Upper lobe of right lung (tissue), 1 donor: Measurements from ENCODE around the gene PTPRR. TPM values are rescaled to one million over a fixed set of nuclear protein-coding genes. Genes with fewer than 3 reads are reported as not detected.

Experiments
- ATAC-seq: fragments of 200-7000 bp; cut with Tn5 transposase; one replicate; pipeline ENCODE4 v1.9.1; 2020; ENCODE audit warnings: mild to moderate bottlenecking, moderate library complexity
- DNase-seq: peaks from one replicate; pipeline ENCODE4 v3.0.0-alpha.2; 2020
- H3K27ac ChIP-seq: fragments of 200-600 bp; one replicate; pipeline ENCODE4 v1.8.0; 2022
- H3K27me3 ChIP-seq: fragments of 200-600 bp; one replicate; pipeline ENCODE4 v1.8.0; 2022; ENCODE audit warnings: mild to moderate bottlenecking
- H3K36me3 ChIP-seq: fragments of 200-600 bp; one replicate; pipeline ENCODE4 v1.8.0; 2022
- H3K4me1 ChIP-seq: fragments of 200-600 bp; one replicate; pipeline ENCODE4 v1.8.0; 2022
- H3K4me3 ChIP-seq: fragments of 200-600 bp; one replicate; pipeline ENCODE4 v1.8.0; 2022; ENCODE audit warnings: mild to moderate bottlenecking
- H3K9me3 ChIP-seq: fragments of 200-600 bp; one replicate; pipeline ENCODE4 v1.8.0; 2022
- intact Hi-C: fragments of 100-400 bp; cut with DNase I; formaldehyde crosslinking; loops from one replicate; pipeline ENCODE4 v1.11.0; 2022
- total RNA-seq: library from RNA; stranded (reverse); fragmentation: NEBNext Ultra II Directional; extraction: Animal tissue kit (Norgen Biotek cat#: 25700); gene quantifications from one replicate; pipeline ENCODE4 v1.2.1, GENCODE V29; 2021
- TF ChIP-seq, protein P1 (sequence below): fragments of 200-600 bp; IDR thresholded peaks from one replicate; pipeline ENCODE4 v1.8.0; 2022; ENCODE audit warnings: antibody characterized with exemption
- donor health status: DM: no; HTN: yes; CAD: no; lungs with severe emphysema.

The PTPRR gene
- total RNA-seq, 1 donor from 2014 or later = 5.1 TPM

DNA sequence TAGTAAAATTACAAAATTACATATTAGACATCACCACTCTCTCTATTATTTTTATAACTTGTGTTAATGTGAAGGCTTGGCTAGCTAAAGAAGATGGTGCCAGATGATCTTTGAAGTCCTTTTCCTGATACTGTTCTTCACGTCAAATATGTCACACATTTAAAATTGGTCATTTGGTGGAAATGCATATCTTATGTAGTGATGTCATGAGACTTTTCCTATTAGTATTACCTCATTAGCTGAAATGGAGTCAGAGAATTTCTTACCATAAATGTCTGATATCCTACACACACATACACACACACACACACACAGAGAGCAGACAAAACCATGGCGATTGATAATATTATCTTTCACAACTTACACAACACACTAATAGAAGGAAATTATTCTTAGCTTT is 158.5 kb downstream of the PTPRR start:
- H3K4me3 ChIP-seq = no peak overlapping the region
- H3K9me3 ChIP-seq = no peaks in the 10 kb centered on the region
- DNase-seq = no peak
- no peaks in the 10 kb centered on the region for H3K4me1 ChIP-seq
- no peak for ATAC-seq
- H3K27ac ChIP-seq = no peak overlapping the region
- TF ChIP-seq, protein P1, sequence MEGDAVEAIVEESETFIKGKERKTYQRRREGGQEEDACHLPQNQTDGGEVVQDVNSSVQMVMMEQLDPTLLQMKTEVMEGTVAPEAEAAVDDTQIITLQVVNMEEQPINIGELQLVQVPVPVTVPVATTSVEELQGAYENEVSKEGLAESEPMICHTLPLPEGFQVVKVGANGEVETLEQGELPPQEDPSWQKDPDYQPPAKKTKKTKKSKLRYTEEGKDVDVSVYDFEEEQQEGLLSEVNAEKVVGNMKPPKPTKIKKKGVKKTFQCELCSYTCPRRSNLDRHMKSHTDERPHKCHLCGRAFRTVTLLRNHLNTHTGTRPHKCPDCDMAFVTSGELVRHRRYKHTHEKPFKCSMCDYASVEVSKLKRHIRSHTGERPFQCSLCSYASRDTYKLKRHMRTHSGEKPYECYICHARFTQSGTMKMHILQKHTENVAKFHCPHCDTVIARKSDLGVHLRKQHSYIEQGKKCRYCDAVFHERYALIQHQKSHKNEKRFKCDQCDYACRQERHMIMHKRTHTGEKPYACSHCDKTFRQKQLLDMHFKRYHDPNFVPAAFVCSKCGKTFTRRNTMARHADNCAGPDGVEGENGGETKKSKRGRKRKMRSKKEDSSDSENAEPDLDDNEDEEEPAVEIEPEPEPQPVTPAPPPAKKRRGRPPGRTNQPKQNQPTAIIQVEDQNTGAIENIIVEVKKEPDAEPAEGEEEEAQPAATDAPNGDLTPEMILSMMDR = no peak
- no peaks in the 10 kb centered on the region for H3K36me3 ChIP-seq
- intact Hi-C loops = no loop called here
- no peaks in the 10 kb centered on the region for H3K27me3 ChIP-seq

DNA sequence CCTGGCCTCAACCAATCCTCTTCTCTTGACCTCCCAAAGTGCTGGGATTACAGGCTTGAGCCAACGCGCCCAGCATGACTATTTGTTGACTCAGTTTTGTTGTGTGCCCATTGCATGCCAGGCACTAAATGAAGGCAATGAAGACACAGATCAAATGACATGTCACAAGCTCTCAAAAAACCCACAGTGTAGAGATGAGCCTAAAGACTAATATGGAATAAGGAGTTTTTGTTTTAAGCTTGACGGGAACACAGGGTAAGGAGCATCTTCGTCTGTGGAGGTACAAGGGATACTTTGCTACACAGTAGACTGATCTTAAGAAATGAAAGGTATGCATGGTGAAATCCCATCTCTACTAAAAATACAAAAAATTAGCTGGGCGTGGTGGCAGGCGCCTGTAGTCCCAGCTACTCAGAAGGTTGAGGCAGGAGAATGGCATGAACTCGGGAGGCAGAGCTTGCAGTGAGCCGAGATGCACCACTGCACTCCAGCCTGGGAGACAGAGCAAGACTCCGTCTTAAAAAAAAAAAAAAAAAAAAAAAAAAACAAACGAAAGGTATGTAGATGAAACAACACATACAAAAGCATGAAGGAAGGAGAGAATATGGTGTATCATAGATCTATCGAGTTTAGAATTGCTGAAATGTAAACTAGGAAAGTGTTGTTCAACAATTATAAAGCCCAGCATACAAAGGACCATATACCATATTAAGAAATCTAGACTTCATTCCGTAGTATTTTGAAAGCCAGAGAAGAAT is 161.2 kb downstream of the PTPRR start:
- DNase-seq (no peak), ATAC-seq (no peak)
- peaks cover 4% of the 10 kb centered on the region for H3K27me3 ChIP-seq
- no peaks in the 10 kb centered on the region for H3K4me1 ChIP-seq
- TF ChIP-seq, protein P1 = no peak
- no peak overlapping the region for H3K27ac ChIP-seq
- intact Hi-C loops = no loop called here
- no peaks in the 10 kb centered on the region for H3K36me3 ChIP-seq
- no peaks in the 10 kb centered on the region for H3K9me3 ChIP-seq
- H3K4me3 ChIP-seq = no peak overlapping the region

DNA sequence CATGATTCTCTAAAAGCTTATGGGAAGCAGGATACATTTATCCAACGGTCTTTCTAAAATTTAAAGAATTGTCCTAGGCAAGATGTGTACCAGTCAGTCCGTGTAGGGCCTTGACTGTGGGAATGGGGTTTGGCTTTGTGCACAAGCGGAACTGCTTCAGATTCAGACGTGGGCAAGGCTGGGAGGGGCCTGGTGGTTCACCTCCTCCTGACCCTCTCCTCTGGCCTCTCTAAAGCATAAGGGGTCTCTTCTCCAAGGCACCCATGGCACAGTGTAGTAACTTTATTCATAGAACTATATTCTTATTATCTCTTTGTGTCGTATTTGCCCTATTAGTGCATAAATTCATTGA is 162.1 kb downstream of the PTPRR start:
- Histone ChIP-seq H3K4me3 (no peak overlapping the region), H3K27ac (no peak overlapping the region), H3K36me3 (no peaks in the 10 kb centered on the region), H3K9me3 (no peaks in the 10 kb centered on the region), H3K27me3 (peaks cover 4% of the 10 kb centered on the region), H3K4me1 (no peaks in the 10 kb centered on the region)
- TF ChIP-seq, protein P1 = no peak
- intact Hi-C loops = no loop called here
- DNase-seq = no peak
- no peak for ATAC-seq

DNA sequence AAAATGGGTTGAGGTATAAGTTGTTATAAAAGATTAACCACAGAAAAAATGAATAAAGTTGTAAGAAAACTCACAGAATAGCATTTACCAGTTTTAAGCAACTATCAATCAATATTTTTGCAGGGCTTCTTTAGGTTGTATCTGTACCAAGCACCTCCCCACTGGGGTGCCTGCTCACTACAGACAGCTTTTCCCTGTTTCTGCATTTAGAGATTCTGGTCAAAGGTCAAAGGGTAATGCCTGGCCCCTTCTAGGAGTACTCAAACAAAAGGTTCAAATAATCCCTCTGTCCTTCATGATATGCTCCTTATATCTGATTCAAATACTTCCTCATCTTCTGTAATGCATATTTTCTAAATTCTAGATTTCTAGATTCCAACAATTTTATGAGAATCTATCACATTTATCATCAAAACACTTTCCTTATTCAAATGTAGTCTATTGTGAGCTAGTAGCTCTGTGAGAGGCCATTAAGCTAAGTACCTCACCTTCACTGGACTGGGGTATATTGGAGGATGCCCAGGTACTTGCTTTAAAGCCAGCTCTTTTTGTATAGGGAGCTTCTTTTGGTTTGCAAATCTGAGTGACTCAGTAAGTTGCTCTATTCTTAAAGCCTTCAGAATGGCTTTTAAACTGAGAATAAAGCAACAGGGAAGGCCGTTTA is 162.6 kb downstream of the PTPRR start:
- Histone ChIP-seq H3K4me1 (no peaks in the 10 kb centered on the region), H3K9me3 (no peaks in the 10 kb centered on the region), H3K27ac (no peak overlapping the region), H3K27me3 (peaks cover 4% of the 10 kb centered on the region), H3K36me3 (no peaks in the 10 kb centered on the region), H3K4me3 (no peak overlapping the region)
- ATAC-seq = no peak
- no peak for DNase-seq
- TF ChIP-seq, protein P1 = no peak
- intact Hi-C loops = no loop called here

DNA sequence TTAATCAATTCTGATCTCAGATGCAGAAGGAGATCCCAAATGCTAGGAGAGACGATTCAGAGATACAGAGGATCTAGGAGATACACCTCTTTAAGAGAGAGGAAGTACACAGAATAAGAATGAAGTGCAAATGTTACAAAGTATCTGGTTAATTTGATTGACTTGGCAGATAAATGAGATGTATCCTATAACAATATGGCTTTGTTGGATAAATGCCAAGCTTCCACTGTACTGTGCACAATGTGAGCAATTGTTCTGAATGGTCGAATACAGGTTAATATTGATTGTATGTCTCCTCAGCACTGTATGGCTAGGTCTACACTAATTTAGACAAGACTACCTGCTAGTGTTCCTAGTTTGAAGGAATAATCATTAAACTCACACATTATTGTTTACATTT is 163.7 kb downstream of the PTPRR start:
- TF ChIP-seq, protein P1 = no peak
- ATAC-seq = no peak
- Histone ChIP-seq H3K27ac (no peak overlapping the region), H3K27me3 (peaks cover 4% of the 10 kb centered on the region), H3K36me3 (no peaks in the 10 kb centered on the region), H3K4me3 (no peak overlapping the region), H3K4me1 (no peaks in the 10 kb centered on the region), H3K9me3 (no peaks in the 10 kb centered on the region)
- DNase-seq = no peak
- intact Hi-C loops = no loop called here
